22Rv1 (cell line): ENCODE measurements around the gene NEK4.

Experiments
- ZFX ChIP-seq: fragments of 450-650 bp; IDR thresholded peaks from 2 replicates; pipeline ENCODE4 v1.6.1; 2017; ENCODE audit warnings: antibody characterized with exemption, borderline replicate concordance
- TF ChIP-seq, protein P1 (sequence below): fragments of 450-650 bp; IDR thresholded peaks from 2 replicates; pipeline ENCODE4 v1.5.1; 2017; ENCODE audit warnings: mild to moderate bottlenecking

DNA sequence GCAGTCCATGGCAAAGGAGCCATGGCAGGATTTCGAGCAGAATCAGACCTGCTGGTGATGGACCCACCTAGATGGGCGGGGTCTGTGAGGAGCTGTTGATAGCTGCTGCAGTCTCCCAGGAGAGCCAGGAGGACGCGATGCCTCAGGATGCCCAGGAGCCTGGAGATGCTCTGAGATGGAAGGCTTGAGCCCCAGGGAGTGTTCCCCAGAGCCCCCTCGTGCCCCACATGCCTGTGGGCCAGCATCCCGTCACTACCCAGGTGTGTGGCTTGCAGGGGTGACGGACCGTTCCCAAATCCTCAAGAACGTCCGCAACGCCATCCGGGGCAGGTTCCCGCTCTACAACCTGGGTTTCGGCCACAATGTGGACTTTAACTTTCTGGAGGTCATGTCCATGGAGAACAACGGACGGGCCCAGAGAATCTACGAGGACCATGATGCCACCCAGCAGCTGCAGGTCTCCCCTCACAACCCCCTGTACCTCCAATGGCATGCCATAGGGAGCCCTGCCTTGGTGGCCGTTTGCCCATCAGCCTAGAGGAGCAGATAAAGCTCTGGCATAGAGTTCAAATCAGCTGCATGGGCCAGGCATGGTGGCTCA is 13.4 kb upstream of the NEK4 start:
- TF ChIP-seq, protein P1, sequence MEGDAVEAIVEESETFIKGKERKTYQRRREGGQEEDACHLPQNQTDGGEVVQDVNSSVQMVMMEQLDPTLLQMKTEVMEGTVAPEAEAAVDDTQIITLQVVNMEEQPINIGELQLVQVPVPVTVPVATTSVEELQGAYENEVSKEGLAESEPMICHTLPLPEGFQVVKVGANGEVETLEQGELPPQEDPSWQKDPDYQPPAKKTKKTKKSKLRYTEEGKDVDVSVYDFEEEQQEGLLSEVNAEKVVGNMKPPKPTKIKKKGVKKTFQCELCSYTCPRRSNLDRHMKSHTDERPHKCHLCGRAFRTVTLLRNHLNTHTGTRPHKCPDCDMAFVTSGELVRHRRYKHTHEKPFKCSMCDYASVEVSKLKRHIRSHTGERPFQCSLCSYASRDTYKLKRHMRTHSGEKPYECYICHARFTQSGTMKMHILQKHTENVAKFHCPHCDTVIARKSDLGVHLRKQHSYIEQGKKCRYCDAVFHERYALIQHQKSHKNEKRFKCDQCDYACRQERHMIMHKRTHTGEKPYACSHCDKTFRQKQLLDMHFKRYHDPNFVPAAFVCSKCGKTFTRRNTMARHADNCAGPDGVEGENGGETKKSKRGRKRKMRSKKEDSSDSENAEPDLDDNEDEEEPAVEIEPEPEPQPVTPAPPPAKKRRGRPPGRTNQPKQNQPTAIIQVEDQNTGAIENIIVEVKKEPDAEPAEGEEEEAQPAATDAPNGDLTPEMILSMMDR = no peak
- no peak for TF ChIP-seq ZFX
